ENCODE results near the gene PTGES3. TPM values are rescaled to one million over a fixed set of nuclear protein-coding genes. Genes with fewer than 3 reads are reported as not detected.

PTGES3 gene
- total RNA-seq, 2 experiments from 2014 or later, result 355 to 356 TPM

- POLR2A ChIA-PET, result no interaction called here
- Mint-ChIP-seq H3K4me3 (no peak overlapping the region), H3K4me1 (ENCODE audit: low read depth) (peaks cover 15% of the 10 kb centered on the region), H3K27ac (no peak overlapping the region), H3K9me3 (no peaks in the 10 kb centered on the region), H3K36me3 (peaks cover 47% of the 10 kb centered on the region), H3K27me3 (no peaks in the 10 kb centered on the region)
- CTCF ChIA-PET, result interaction anchor here (0.7 to 1.1 kb wide), 3 partner anchors 11 to 120 kb away, joined by 3 read pairs; no protein-coding TSS in a partner anchor
- DNase-seq, result no peak
- intact Hi-C loops (cut with micrococcal nuclease), result no loop called here
Observed at GRCh38 chr12:56616925-56617324, 71.2 kb downstream of the PTGES3 start.

- CTCF ChIA-PET, result interaction anchor here (0.7 to 1.1 kb wide), 2 partner anchors 12 to 20 kb away, joined by 3 read pairs; no protein-coding TSS in a partner anchor
- POLR2A ChIA-PET, result no interaction called here
- intact Hi-C loops (cut with micrococcal nuclease), result no loop called here
Observed at GRCh38 chr12:56616244-56616643, 71.8 kb downstream of the PTGES3 start.

GRCh38 chr12:56614627-56615026 is 73.5 kb downstream of the PTGES3 start:
- intact Hi-C loops (cut with micrococcal nuclease), result no loop called here
- CTCF ChIA-PET, result interaction anchor here (1.0 kb wide), 1 partner anchor 100 kb away, joined by 3 read pairs; no protein-coding TSS in a partner anchor
- Mint-ChIP-seq H3K27ac (no peak overlapping the region), H3K27me3 (no peaks in the 10 kb centered on the region), H3K36me3 (peaks cover 66% of the 10 kb centered on the region), H3K9me3 (no peaks in the 10 kb centered on the region), H3K4me1 (ENCODE audit: low read depth) (peaks cover 6% of the 10 kb centered on the region), H3K4me3 (no peak overlapping the region)
- DNase-seq, result no peak
- POLR2A ChIA-PET, result interaction anchor here (1.2 kb wide), 1 partner anchor 14 kb away, joined by 3 read pairs; no protein-coding TSS in a partner anchor

More at GRCh38 chr12:56616244-56616643, 71.8 kb downstream of the PTGES3 start:
- Mint-ChIP-seq H3K36me3 (peaks cover 54% of the 10 kb centered on the region), H3K4me1 (ENCODE audit: low read depth) (peaks cover 14% of the 10 kb centered on the region), H3K4me3 (no peak overlapping the region), H3K27me3 (no peaks in the 10 kb centered on the region), H3K9me3 (no peaks in the 10 kb centered on the region), H3K27ac (no peak overlapping the region)
- no peak for DNase-seq

Other genes starting within 250 kb of the PTGES3 start
- gene TIMELESS, start 238.9 kb downstream of the PTGES3 start, total RNA-seq, result 10 to 100 TPM; 60.1 to 62.6 TPM
- not detected for gene MIP, start 233.6 kb downstream of the PTGES3 start, total RNA-seq
- 1 to 10 TPM; 2.4 to 2.9 TPM for gene SPRYD4, start 219.7 kb downstream of the PTGES3 start, total RNA-seq
- gene GLS2, start 200.1 kb downstream of the PTGES3 start, total RNA-seq, result 1 to 10 TPM; 5.5 to 6.1 TPM
- gene RBMS2, start 166.5 kb downstream of the PTGES3 start, total RNA-seq, result 1 to 10 TPM; 2.2 to 2.9 TPM
- 100 to 1,000 TPM in 1 of 2 experiments, 10 to 100 TPM in 1; 90.7 to 111 TPM for gene BAZ2A, start 58.0 kb downstream of the PTGES3 start, total RNA-seq
- gene ATP5F1B, start 42.3 kb downstream of the PTGES3 start, total RNA-seq, result 100 to 1,000 TPM; 709 to 722 TPM
- gene NACA, start 37.0 kb upstream of the PTGES3 start, total RNA-seq, result 1,000 to 10,000 TPM; 1,098 to 1,103 TPM
- gene PRIM1, start 64.0 kb upstream of the PTGES3 start, total RNA-seq, result 10 to 100 TPM; 74.5 to 75.3 TPM
- gene HSD17B6, start 75.0 kb upstream of the PTGES3 start, total RNA-seq, result 1 to 10 TPM; 2.6 to 4.1 TPM
- not detected for gene SDR9C7, start 246.1 kb upstream of the PTGES3 start, total RNA-seq